HCT116 (cell line): ENCODE results near the gene DNAJC28. TPM values are rescaled to one million over a fixed set of nuclear protein-coding genes. Genes with fewer than 3 reads are reported as not detected.

Experiments
- ATAC-seq: fragments of 200-7000 bp; cut with Tn5 transposase; 2 replicates; pipeline ENCODE4 v1.9.1; 2020; ENCODE audit warnings: mild to moderate bottlenecking, moderate library complexity
- BruUV-seq: library from RNA; stranded (reverse); fragments of 400-500 nt; replicated peaks from 2 replicates; lab custom pipeline; 2021; lab: Mats Ljungman, UMichigan
- CTCF ChIA-PET: fragments of 300-600 bp; sonication (Branson Sonifier 250); formaldehyde crosslinking; loops from one replicate; lab custom pipeline; 2021; ENCODE audit warnings: antibody characterized with exemption; lab: Charles Lee
- POLR2A ChIA-PET: fragments of 300-600, 350-600 bp; sonication (Branson Sonifier 250); formaldehyde crosslinking; loops from one replicate; lab custom pipeline; 2021; ENCODE audit warnings: antibody characterized with exemption; lab: Charles Lee
- RAD21 ChIA-PET, 2 experiments: fragments of 300-600 bp; sonication (Branson Sonifier 250); formaldehyde crosslinking; loops; one replicate each; lab custom pipeline; 2023; ENCODE audit warnings: low total read pairs in 2 of 2; ENCODE audit not compliant: uncharacterized antibody in 2 of 2, unreplicated experiment in 2 of 2, low non-redundant PET in 1 of 2; lab: Charles Lee
- DNase-seq: peaks from one replicate; pipeline ENCODE4 v3.0.0-alpha.2; 2010; ENCODE audit warnings: low read depth, low spot score
- H2AFZ ChIP-seq: fragments of 200-600 bp; shearing (Covaris generic), sonication (generic); 2 replicates; pipeline ENCODE4 v1.6.1; 2017; ENCODE audit warnings: low read depth, mixed run types, mixed read lengths, antibody characterized with exemption, low read length; ENCODE audit not compliant: poor library complexity, severe bottlenecking
- H3K27ac ChIP-seq: 2 replicates; pipeline ENCODE4 v1.5.1; 2012; ENCODE audit warnings: low read depth, low read length
- H3K27me3 ChIP-seq: fragments of 200-600 bp; sonication (generic); 2 replicates; pipeline ENCODE4 v1.6.1; 2016; ENCODE audit warnings: mixed run types, low read length, mixed read lengths; ENCODE audit not compliant: insufficient read depth
- H3K36me3 ChIP-seq, 2 experiments: fragments of 200-500 bp in 1 of 2; fragments of 200-600 bp in 1 of 2; sonication (Bioruptor generic) in 1 of 2; sonication (generic) in 1 of 2; 2 replicates each; pipeline versions ENCODE4 v1.5.1 to v1.6.1; 2014 to 2016; ENCODE audit warnings: low read length in 2 of 2, inconsistent platforms in 1 of 2, mixed read lengths in 1 of 2, mixed run types in 1 of 2; ENCODE audit not compliant: insufficient read depth in 2 of 2, control insufficient read depth in 1 of 2
- H3K4me1 ChIP-seq, 2 experiments: fragments of 200-600 bp in 1 of 2; sonication (generic) in 1 of 2; 2 replicates each; pipeline versions ENCODE4 v1.5.1 to v1.6.1; 2012 to 2017; ENCODE audit warnings: low read length in 2 of 2, inconsistent platforms in 1 of 2, mild to moderate bottlenecking in 1 of 2, mixed read lengths in 1 of 2, mixed run types in 1 of 2, moderate library complexity in 1 of 2; ENCODE audit not compliant: insufficient read depth in 2 of 2, control insufficient read depth in 1 of 2
- H3K4me2 ChIP-seq: fragments of 200-600 bp; sonication (generic); 2 replicates; pipeline ENCODE4 v1.6.1; 2017; ENCODE audit warnings: mixed run types, low read length, mixed read lengths
- H3K4me3 ChIP-seq, 2 experiments: fragments of 200-600 bp in 1 of 2; sonication (generic) in 1 of 2; replicated peaks in 1 of 2; 2 replicates each; pipeline ENCODE4 v1.5.1; 2011 to 2016; ENCODE audit warnings: low read length in 2 of 2, control low read depth in 1 of 2, low read depth in 1 of 2, mild to moderate bottlenecking in 1 of 2, mixed read lengths in 1 of 2, mixed run types in 1 of 2
- H3K79me2 ChIP-seq: fragments of 200-600 bp; sonication (generic); 2 replicates; pipeline ENCODE4 v1.6.1; 2017; ENCODE audit warnings: mild to moderate bottlenecking, mixed run types, low read length, moderate library complexity, mixed read lengths; ENCODE audit not compliant: insufficient read depth
- H3K9ac ChIP-seq: fragments of 200-600 bp; sonication (generic); 2 replicates; pipeline ENCODE4 v1.6.1; 2016; ENCODE audit warnings: low read length, mixed read lengths
- H3K9me2 ChIP-seq: fragments of 200-600 bp; sonication (generic), shearing (Covaris generic); 2 replicates; pipeline ENCODE4 v1.6.1; 2017; ENCODE audit warnings: mixed run types, mild to moderate bottlenecking, moderate library complexity; ENCODE audit not compliant: insufficient read depth
- H3K9me3 ChIP-seq, 2 experiments: fragments of 200-500 bp in 1 of 2; fragments of 200-600 bp in 1 of 2; sonication (Bioruptor generic) in 1 of 2; sonication (generic) in 1 of 2; 2 replicates each; pipeline ENCODE4 v1.6.1; 2014 to 2017; ENCODE audit warnings: low read length in 2 of 2, mixed read lengths in 2 of 2, inconsistent platforms in 1 of 2, low read depth in 1 of 2, mild to moderate bottlenecking in 1 of 2, mixed run types in 1 of 2, moderate library complexity in 1 of 2; ENCODE audit not compliant: control insufficient read depth in 1 of 2, insufficient read depth in 1 of 2
- H4K20me1 ChIP-seq: fragments of 200-600 bp; sonication (generic), shearing (Covaris generic); 2 replicates; pipeline ENCODE4 v1.6.1; 2017; ENCODE audit warnings: mixed run types, mild to moderate bottlenecking, moderate library complexity; ENCODE audit not compliant: insufficient read depth
- CEBPB ChIP-seq: IDR thresholded peaks from 2 replicates; pipeline ENCODE4 v1.6.1; 2012; ENCODE audit warnings: low read depth
- ELF1 ChIP-seq: IDR thresholded peaks from 2 replicates; pipeline ENCODE4 v1.6.1; 2012; ENCODE audit warnings: low read depth, borderline replicate concordance
- EZH2 ChIP-seq: fragments of 200-600 bp; sonication (generic); IDR thresholded peaks from 2 replicates; pipeline ENCODE4 v1.6.1; 2017; ENCODE audit warnings: antibody characterized with exemption, mixed run types
- FOSL1 ChIP-seq: IDR thresholded peaks from 2 replicates; pipeline ENCODE4 v1.6.1; 2012; ENCODE audit warnings: low read depth
- POLR2AphosphoS5 ChIP-seq: IDR thresholded peaks from 2 replicates; pipeline ENCODE4 v1.6.1; 2011; ENCODE audit warnings: mild to moderate bottlenecking, low read depth, low read length, moderate library complexity
- SIN3A ChIP-seq: IDR thresholded peaks from 2 replicates; pipeline ENCODE4 v1.6.1; 2012; ENCODE audit warnings: low read depth
- SP1 ChIP-seq: IDR thresholded peaks from 2 replicates; pipeline ENCODE4 v1.6.1; 2012; ENCODE audit warnings: low read depth
- ZNF274 ChIP-seq: fragments of 200-500 bp; sonication (Bioruptor generic); IDR thresholded peaks from 2 replicates; pipeline ENCODE4 v1.6.1; 2014; ENCODE audit warnings: mild to moderate bottlenecking, low read depth, low read length, inconsistent platforms
- intact Hi-C: fragments of 100-400 bp; cut with micrococcal nuclease; formaldehyde crosslinking; loops from 2 replicates; pipeline ENCODE4 v1.10.0; 2022
- total RNA-seq: library from RNA; stranded (reverse); gene quantifications from one replicate; pipeline ENCODE4 v1.2.1, GENCODE V29; 2021; ENCODE audit not compliant: unreplicated experiment
- TF ChIP-seq, protein P1 (sequence below): IDR thresholded peaks from 2 replicates; pipeline ENCODE4 v1.6.1; 2012
- TF ChIP-seq, protein P2 (sequence below): IDR thresholded peaks from 2 replicates; pipeline ENCODE4 v1.6.1; 2011; ENCODE audit warnings: mild to moderate bottlenecking, low read length, moderate library complexity; ENCODE audit not compliant: insufficient replicate concordance; ENCODE audit errors: extremely low read depth
- TF ChIP-seq, protein P3 (sequence below): IDR thresholded peaks from 2 replicates; pipeline ENCODE4 v1.6.1; 2012; ENCODE audit warnings: low read depth

DNAJC28 gene
- total RNA-seq, 1 experiment from 2014 or later: 0.81 TPM

DNA sequence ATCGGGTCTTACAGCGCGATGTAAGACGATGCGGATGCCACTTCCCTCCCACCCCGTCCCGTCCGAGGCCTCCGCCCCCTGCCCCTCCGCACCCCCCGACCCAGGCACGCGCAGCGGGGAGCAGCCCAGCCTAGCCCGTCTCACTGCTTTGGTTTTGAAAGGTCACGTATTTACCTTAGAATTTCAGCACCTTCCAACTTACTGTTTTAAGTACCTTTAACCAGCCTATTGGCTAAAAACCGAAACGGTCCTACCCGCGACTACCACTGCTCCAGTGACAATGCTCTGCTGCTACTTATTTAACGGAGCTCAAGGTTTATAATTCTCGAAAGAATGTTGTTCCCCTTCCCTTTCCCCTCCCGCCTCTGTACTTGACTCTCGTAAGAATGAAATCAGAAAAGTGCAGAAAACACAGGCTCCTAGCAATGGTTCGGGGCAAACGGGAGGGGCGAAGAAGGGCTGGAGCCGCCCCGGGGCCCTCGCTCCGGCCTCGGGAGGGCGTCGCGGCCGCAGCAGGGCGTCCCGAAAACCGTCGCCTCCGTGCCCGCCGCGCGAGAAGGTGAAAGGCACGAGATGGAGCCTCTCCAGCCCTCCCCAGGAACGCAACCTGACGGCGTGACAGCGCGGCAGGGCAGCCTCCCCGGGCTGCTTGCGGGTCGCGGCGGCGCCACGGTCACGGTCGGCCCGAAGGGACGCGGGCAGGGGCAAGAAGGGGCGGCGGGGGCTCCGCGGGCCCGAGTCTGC, 12.4 kb downstream of the DNAJC28 start:
- DNase-seq (no peak), ATAC-seq (peak; percentile 31)
- ChIA-PET CTCF (interaction anchor here (0.6 to 1.4 kb wide), 6 partner anchors 12 to 878 kb away, joined by 3 to 7 read pairs (median 6); partner anchors contain the start of gene DNAJC28), RAD21 (no interaction called here), POLR2A (interaction anchor here (1.0 to 4.2 kb wide), 3 partner anchors 13 to 39 kb away, joined by 3 to 52 read pairs (median 4); partner anchors contain the start of gene DNAJC28)
- no peaks in the 10 kb centered on the region for H4K20me1 ChIP-seq
- peak overlapping the region; percentile 95 for H3K4me2 ChIP-seq
- H3K4me3 ChIP-seq: peak overlapping the region; percentile 78 to 92
- H3K36me3 ChIP-seq: no peaks in the 10 kb centered on the region
- TF ChIP-seq, protein P1, sequence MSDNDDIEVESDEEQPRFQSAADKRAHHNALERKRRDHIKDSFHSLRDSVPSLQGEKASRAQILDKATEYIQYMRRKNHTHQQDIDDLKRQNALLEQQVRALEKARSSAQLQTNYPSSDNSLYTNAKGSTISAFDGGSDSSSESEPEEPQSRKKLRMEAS: peak; percentile 15; the same call in 1 of the 2 replicates
- no peak for TF ChIP-seq SP1
- intact Hi-C loops: no loop called here
- no TSS peak for BruUV-seq
- H3K9me3 ChIP-seq: no peaks in the 10 kb centered on the region
- peak overlapping the region; percentile 82 for H3K27ac ChIP-seq
- peak overlapping the region; percentile 72 for H3K9ac ChIP-seq
- H3K27me3 ChIP-seq: no peaks in the 10 kb centered on the region
- H2AFZ ChIP-seq: peak overlapping the region; percentile 36
- no peaks in the 10 kb centered on the region for H3K9me2 ChIP-seq
- H3K4me1 ChIP-seq: peaks cover 5 to 13% of the 10 kb centered on the region in 2 experiments
- H3K79me2 ChIP-seq: peaks cover 11% of the 10 kb centered on the region; the same call in 1 of the 2 replicates

DNA sequence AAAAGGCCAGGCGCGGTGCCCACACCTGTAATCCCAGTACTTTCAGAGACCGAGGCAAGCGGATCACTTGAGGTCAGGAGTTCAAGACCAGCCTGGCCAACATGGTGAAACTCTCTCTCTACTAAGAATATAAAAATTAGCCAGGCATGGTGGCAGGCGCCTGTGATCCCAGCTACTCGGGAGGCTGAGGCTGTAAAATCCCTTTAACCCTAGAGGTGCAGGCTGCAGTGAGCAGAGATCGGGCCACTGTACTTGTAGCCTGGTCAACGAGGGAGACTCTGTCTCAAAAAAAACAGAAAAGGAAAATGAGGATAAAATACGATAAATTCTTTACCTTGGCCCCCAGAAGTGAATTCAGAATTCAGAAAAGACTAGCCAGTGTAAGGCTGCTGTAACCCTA, 13.3 kb downstream of the DNAJC28 start:
- H3K9me3 ChIP-seq: 0 out of 4 replicates have a peak, but pooled peaks cover 0 to 2% of the 10 kb centered on the region in 2 experiments
- H3K27ac ChIP-seq: no peak overlapping the region
- DNase-seq (no peak), ATAC-seq (no peak)
- no peaks in the 10 kb centered on the region for H3K9me2 ChIP-seq
- H3K79me2 ChIP-seq: peaks cover 15% of the 10 kb centered on the region; the same call in 1 of the 2 replicates
- no TSS peak for BruUV-seq
- H3K4me3 ChIP-seq: peak overlapping the region; percentile 78 to 92
- no peak overlapping the region for H2AFZ ChIP-seq
- POLR2A ChIA-PET: no interaction called here
- peak overlapping the region; percentile 95 for H3K4me2 ChIP-seq
- no peaks in the 10 kb centered on the region for H4K20me1 ChIP-seq
- H3K36me3 ChIP-seq: no peaks in the 10 kb centered on the region
- peaks cover 5 to 13% of the 10 kb centered on the region in 2 experiments for H3K4me1 ChIP-seq
- no peaks in the 10 kb centered on the region for H3K27me3 ChIP-seq
- intact Hi-C loops: no loop called here
- CTCF ChIA-PET: no interaction called here
- H3K9ac ChIP-seq: no peak overlapping the region
- RAD21 ChIA-PET: no interaction called here
- TF ChIP-seq POLR2AphosphoS5: no peak
- no peak for TF ChIP-seq SIN3A
- TF ChIP-seq CEBPB: no peak
- no peak for TF ChIP-seq ELF1
- no peak for TF ChIP-seq FOSL1
- TF ChIP-seq, protein P2, sequence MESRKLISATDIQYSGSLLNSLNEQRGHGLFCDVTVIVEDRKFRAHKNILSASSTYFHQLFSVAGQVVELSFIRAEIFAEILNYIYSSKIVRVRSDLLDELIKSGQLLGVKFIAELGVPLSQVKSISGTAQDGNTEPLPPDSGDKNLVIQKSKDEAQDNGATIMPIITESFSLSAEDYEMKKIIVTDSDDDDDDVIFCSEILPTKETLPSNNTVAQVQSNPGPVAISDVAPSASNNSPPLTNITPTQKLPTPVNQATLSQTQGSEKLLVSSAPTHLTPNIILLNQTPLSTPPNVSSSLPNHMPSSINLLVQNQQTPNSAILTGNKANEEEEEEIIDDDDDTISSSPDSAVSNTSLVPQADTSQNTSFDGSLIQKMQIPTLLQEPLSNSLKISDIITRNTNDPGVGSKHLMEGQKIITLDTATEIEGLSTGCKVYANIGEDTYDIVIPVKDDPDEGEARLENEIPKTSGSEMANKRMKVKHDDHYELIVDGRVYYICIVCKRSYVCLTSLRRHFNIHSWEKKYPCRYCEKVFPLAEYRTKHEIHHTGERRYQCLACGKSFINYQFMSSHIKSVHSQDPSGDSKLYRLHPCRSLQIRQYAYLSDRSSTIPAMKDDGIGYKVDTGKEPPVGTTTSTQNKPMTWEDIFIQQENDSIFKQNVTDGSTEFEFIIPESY: no peak
- TF ChIP-seq ZNF274: no peak
- TF ChIP-seq, protein P3, sequence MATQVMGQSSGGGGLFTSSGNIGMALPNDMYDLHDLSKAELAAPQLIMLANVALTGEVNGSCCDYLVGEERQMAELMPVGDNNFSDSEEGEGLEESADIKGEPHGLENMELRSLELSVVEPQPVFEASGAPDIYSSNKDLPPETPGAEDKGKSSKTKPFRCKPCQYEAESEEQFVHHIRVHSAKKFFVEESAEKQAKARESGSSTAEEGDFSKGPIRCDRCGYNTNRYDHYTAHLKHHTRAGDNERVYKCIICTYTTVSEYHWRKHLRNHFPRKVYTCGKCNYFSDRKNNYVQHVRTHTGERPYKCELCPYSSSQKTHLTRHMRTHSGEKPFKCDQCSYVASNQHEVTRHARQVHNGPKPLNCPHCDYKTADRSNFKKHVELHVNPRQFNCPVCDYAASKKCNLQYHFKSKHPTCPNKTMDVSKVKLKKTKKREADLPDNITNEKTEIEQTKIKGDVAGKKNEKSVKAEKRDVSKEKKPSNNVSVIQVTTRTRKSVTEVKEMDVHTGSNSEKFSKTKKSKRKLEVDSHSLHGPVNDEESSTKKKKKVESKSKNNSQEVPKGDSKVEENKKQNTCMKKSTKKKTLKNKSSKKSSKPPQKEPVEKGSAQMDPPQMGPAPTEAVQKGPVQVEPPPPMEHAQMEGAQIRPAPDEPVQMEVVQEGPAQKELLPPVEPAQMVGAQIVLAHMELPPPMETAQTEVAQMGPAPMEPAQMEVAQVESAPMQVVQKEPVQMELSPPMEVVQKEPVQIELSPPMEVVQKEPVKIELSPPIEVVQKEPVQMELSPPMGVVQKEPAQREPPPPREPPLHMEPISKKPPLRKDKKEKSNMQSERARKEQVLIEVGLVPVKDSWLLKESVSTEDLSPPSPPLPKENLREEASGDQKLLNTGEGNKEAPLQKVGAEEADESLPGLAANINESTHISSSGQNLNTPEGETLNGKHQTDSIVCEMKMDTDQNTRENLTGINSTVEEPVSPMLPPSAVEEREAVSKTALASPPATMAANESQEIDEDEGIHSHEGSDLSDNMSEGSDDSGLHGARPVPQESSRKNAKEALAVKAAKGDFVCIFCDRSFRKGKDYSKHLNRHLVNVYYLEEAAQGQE: no peak
- TF ChIP-seq EZH2: no peak
- TF ChIP-seq SP1: no peak
